HEK293 (cell line): ENCODE results near the gene PPAT.

Experiments
- HOXC10 ChIP-seq: sonication (generic); formaldehyde crosslinking; IDR thresholded peaks from 2 replicates; pipeline ENCODE4 v1.8.1; 2023; ENCODE audit warnings: mild to moderate bottlenecking, missing genetic modification reagents
- PRDM4 ChIP-seq: fragments of 450-650 bp; formaldehyde crosslinking; IDR thresholded peaks from 2 replicates; pipeline ENCODE4 v1.5.1; 2017; ENCODE audit warnings: missing biosample characterization, missing genetic modification characterization
- ZBTB10 ChIP-seq: fragments of 450-650 bp; formaldehyde crosslinking; IDR thresholded peaks from 2 replicates; pipeline ENCODE4 v1.5.1; 2016; ENCODE audit warnings: missing biosample characterization, missing genetic modification characterization
- ZBTB21 ChIP-seq: fragments of 450-650 bp; formaldehyde crosslinking; IDR thresholded peaks from 2 replicates; pipeline ENCODE4 v1.5.1; 2017; ENCODE audit warnings: missing biosample characterization, missing genetic modification characterization
- ZBTB26 ChIP-seq: fragments of 450-650 bp; formaldehyde crosslinking; optimal IDR thresholded peaks from 2 replicates; pipeline ENCODE3; 2016; ENCODE audit warnings: missing biosample characterization, mild to moderate bottlenecking, missing genetic modification characterization
- ZBTB48 ChIP-seq: fragments of 450-650 bp; formaldehyde crosslinking; IDR thresholded peaks from 2 replicates; pipeline ENCODE4 v1.5.1; 2016; ENCODE audit warnings: missing biosample characterization, missing genetic modification characterization
- ZNF133 ChIP-seq: fragments of 450-650 bp; formaldehyde crosslinking; IDR thresholded peaks from 2 replicates; pipeline ENCODE4 v1.5.1; 2016; ENCODE audit warnings: missing biosample characterization, missing genetic modification characterization
- ZNF175 ChIP-seq: fragments of 450-650 bp; formaldehyde crosslinking; IDR thresholded peaks from 2 replicates; pipeline ENCODE4 v1.5.1; 2016; ENCODE audit warnings: missing biosample characterization, missing genetic modification characterization
- ZNF2 ChIP-seq: fragments of 450-650 bp; formaldehyde crosslinking; IDR thresholded peaks from 2 replicates; pipeline ENCODE4 v1.5.1; 2016; ENCODE audit warnings: missing biosample characterization, missing genetic modification characterization
- ZNF214 ChIP-seq: fragments of 450-650 bp; formaldehyde crosslinking; IDR thresholded peaks from 2 replicates; pipeline ENCODE4 v1.5.1; 2017; ENCODE audit warnings: missing biosample characterization, mild to moderate bottlenecking, missing genetic modification characterization, borderline replicate concordance
- ZNF223 ChIP-seq: fragments of 450-650 bp; formaldehyde crosslinking; IDR thresholded peaks from 2 replicates; pipeline ENCODE4 v1.5.1; 2016; ENCODE audit warnings: missing biosample characterization, missing genetic modification characterization
- ZNF350 ChIP-seq: fragments of 450-650 bp; formaldehyde crosslinking; IDR thresholded peaks from 2 replicates; pipeline ENCODE4 v1.5.0; 2017; ENCODE audit warnings: missing biosample characterization, mild to moderate bottlenecking, missing genetic modification characterization
- ZNF518A ChIP-seq: fragments of 450-650 bp; formaldehyde crosslinking; conservative IDR thresholded peaks from 2 replicates; pipeline ENCODE4 v1.5.1; 2016; ENCODE audit warnings: low read depth, missing biosample characterization, missing genetic modification characterization
- ZNF600 ChIP-seq: fragments of 450-650 bp; formaldehyde crosslinking; IDR thresholded peaks from 2 replicates; pipeline ENCODE4 v1.5.1; 2016; ENCODE audit warnings: missing biosample characterization, missing genetic modification characterization
- ZNF660 ChIP-seq: fragments of 450-650 bp; IDR thresholded peaks from 2 replicates; pipeline ENCODE4 v1.5.1; 2018; ENCODE audit warnings: missing biosample characterization, mild to moderate bottlenecking, missing genetic modification characterization
- TF ChIP-seq, protein P1 (sequence below): fragments of 450-650 bp; formaldehyde crosslinking; IDR thresholded peaks from 2 replicates; pipeline ENCODE4 v1.5.1; 2016; ENCODE audit warnings: missing biosample characterization, missing genetic modification characterization
- TF ChIP-seq, protein P2 (sequence below): fragments of 450-650 bp; formaldehyde crosslinking; IDR thresholded peaks from 2 replicates; pipeline ENCODE4 v1.5.1; 2017; ENCODE audit warnings: missing biosample characterization, missing genetic modification characterization
- TF ChIP-seq, protein P3 (sequence below): fragments of 450-650 bp; formaldehyde crosslinking; IDR thresholded peaks from 2 replicates; pipeline ENCODE4 v1.5.1; 2016; ENCODE audit warnings: missing biosample characterization, missing genetic modification characterization, low read depth
- TF ChIP-seq, protein P4 (sequence below): fragments of 450-650 bp; formaldehyde crosslinking; IDR thresholded peaks from 2 replicates; pipeline ENCODE4 v1.5.1; 2016; ENCODE audit warnings: missing biosample characterization, missing genetic modification characterization

Gene PPAT

GRCh38 chr4:56387023-56388001 lies 48.1 kb downstream of the PPAT start, which contains the start of gene AASDH (continued):
- TF ChIP-seq ZNF518A (peak; percentile 26; the same call in 1 of the 2 replicates), ZNF600 (tag by site-specific recombination) (peak; percentile 99), ZBTB21 (peak; percentile 60), ZNF214 (tag by site-specific recombination) (no peak), ZBTB10 (peak; percentile 55; the same call in 1 of the 2 replicates), ZNF223 (tag by site-specific recombination) (no peak), ZNF175 (tag by site-specific recombination) (no peak), ZNF350 (tag by site-specific recombination) (no peak), PRDM4 (tag by site-specific recombination) (0 out of 2 replicates have a peak, but pooled peaks have one; percentile 38), ZNF2 (peak; percentile 93), ZBTB26 (tag by site-specific recombination) (peak; percentile 45), ZNF660 (tag by site-specific recombination) (0 out of 2 replicates have a peak, but pooled peaks have one; percentile 61), ZNF133 (tag by site-specific recombination) (no peak), ZBTB48 (tag by site-specific recombination) (peak; percentile 96), HOXC10 (CRISPR knock-in tag) (no peak)
- TF ChIP-seq, protein P1, sequence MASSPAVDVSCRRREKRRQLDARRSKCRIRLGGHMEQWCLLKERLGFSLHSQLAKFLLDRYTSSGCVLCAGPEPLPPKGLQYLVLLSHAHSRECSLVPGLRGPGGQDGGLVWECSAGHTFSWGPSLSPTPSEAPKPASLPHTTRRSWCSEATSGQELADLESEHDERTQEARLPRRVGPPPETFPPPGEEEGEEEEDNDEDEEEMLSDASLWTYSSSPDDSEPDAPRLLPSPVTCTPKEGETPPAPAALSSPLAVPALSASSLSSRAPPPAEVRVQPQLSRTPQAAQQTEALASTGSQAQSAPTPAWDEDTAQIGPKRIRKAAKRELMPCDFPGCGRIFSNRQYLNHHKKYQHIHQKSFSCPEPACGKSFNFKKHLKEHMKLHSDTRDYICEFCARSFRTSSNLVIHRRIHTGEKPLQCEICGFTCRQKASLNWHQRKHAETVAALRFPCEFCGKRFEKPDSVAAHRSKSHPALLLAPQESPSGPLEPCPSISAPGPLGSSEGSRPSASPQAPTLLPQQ (tag by site-specific recombination): peak; percentile 60; the same call in 1 of the 2 replicates
- TF ChIP-seq, protein P2, sequence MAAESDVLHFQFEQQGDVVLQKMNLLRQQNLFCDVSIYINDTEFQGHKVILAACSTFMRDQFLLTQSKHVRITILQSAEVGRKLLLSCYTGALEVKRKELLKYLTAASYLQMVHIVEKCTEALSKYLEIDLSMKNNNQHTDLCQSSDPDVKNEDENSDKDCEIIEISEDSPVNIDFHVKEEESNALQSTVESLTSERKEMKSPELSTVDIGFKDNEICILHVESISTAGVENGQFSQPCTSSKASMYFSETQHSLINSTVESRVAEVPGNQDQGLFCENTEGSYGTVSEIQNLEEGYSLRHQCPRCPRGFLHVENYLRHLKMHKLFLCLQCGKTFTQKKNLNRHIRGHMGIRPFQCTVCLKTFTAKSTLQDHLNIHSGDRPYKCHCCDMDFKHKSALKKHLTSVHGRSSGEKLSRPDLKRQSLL (tag by site-specific recombination): no peak
- TF ChIP-seq, protein P3, sequence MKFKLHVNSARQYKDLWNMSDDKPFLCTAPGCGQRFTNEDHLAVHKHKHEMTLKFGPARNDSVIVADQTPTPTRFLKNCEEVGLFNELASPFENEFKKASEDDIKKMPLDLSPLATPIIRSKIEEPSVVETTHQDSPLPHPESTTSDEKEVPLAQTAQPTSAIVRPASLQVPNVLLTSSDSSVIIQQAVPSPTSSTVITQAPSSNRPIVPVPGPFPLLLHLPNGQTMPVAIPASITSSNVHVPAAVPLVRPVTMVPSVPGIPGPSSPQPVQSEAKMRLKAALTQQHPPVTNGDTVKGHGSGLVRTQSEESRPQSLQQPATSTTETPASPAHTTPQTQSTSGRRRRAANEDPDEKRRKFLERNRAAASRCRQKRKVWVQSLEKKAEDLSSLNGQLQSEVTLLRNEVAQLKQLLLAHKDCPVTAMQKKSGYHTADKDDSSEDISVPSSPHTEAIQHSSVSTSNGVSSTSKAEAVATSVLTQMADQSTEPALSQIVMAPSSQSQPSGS (tag by site-specific recombination): peak; percentile 78
- TF ChIP-seq, protein P4, sequence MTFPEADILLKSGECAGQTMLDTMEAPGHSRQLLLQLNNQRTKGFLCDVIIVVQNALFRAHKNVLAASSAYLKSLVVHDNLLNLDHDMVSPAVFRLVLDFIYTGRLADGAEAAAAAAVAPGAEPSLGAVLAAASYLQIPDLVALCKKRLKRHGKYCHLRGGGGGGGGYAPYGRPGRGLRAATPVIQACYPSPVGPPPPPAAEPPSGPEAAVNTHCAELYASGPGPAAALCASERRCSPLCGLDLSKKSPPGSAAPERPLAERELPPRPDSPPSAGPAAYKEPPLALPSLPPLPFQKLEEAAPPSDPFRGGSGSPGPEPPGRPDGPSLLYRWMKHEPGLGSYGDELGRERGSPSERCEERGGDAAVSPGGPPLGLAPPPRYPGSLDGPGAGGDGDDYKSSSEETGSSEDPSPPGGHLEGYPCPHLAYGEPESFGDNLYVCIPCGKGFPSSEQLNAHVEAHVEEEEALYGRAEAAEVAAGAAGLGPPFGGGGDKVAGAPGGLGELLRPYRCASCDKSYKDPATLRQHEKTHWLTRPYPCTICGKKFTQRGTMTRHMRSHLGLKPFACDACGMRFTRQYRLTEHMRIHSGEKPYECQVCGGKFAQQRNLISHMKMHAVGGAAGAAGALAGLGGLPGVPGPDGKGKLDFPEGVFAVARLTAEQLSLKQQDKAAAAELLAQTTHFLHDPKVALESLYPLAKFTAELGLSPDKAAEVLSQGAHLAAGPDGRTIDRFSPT: no peak
